Fibroblast of lung (primary cell): ENCODE data around the gene PABPC1L. TPM values are rescaled to one million over a fixed set of nuclear protein-coding genes. Genes with fewer than 3 reads are reported as not detected.

ENCODE experiments used
- DNase-seq, 2 donors: peaks; one replicate each; pipeline versions ENCODE4 v3.0.0 to v3.0.0-alpha.2; 2010; ENCODE audit warnings: low read depth in 2 of 2
- H2AFZ ChIP-seq: 2 replicates; pipeline ENCODE4 v1.5.1; 2012; ENCODE audit warnings: low read length, control low read depth, inconsistent platforms
- H3K27ac ChIP-seq: 2 replicates; pipeline ENCODE4 v1.5.1; 2011; ENCODE audit warnings: low read length, control low read depth; ENCODE audit not compliant: insufficient read depth
- H3K27me3 ChIP-seq: 2 replicates; pipeline ENCODE4 v1.5.1; 2011; ENCODE audit warnings: mild to moderate bottlenecking, low read length; ENCODE audit not compliant: control insufficient read depth, insufficient read depth
- H3K36me3 ChIP-seq: 2 replicates; pipeline ENCODE4 v1.5.1; 2011; ENCODE audit warnings: low read length; ENCODE audit not compliant: control insufficient read depth, insufficient read depth
- H3K4me1 ChIP-seq: 2 replicates; pipeline ENCODE4 v1.5.1; 2011; ENCODE audit warnings: low read length; ENCODE audit not compliant: control insufficient read depth, insufficient read depth; ENCODE audit errors: extremely low read depth
- H3K4me2 ChIP-seq: 2 replicates; pipeline ENCODE4 v1.5.1; 2011; ENCODE audit warnings: low read length, control low read depth; ENCODE audit not compliant: insufficient read depth; ENCODE audit errors: extremely low read depth
- H3K4me3 ChIP-seq, 4 experiments: fragments of 200-600 bp in 1 of 4; sonication (generic) in 1 of 4; replicated peaks in 1 of 4; 2 replicates each; pipeline ENCODE4 v1.5.1; 2011 to 2016; ENCODE audit warnings: low read length in 4 of 4, low read depth in 3 of 4, mild to moderate bottlenecking in 3 of 4, control low read depth in 2 of 4, inconsistent platforms in 1 of 4, mixed read lengths in 1 of 4; ENCODE audit not compliant: insufficient read depth in 1 of 4; ENCODE audit errors: control extremely low read depth in 1 of 4
- H3K79me2 ChIP-seq: 2 replicates; pipeline ENCODE4 v1.5.1; 2012; ENCODE audit warnings: mild to moderate bottlenecking, low read length, inconsistent platforms; ENCODE audit not compliant: control insufficient read depth, insufficient read depth
- H3K9ac ChIP-seq: 2 replicates; pipeline ENCODE4 v1.5.1; 2011; ENCODE audit warnings: mild to moderate bottlenecking, low read length, control low read depth; ENCODE audit not compliant: insufficient read depth
- H3K9me3 ChIP-seq: 2 replicates; pipeline ENCODE4 v1.5.1; 2012; ENCODE audit warnings: low read depth, low read length; ENCODE audit not compliant: control insufficient read depth, insufficient read depth
- H4K20me1 ChIP-seq: 2 replicates; pipeline ENCODE4 v1.5.1; 2011; ENCODE audit warnings: low read length; ENCODE audit not compliant: control insufficient read depth, insufficient read depth; ENCODE audit errors: extremely low read depth
- CTCF ChIP-seq, 2 donors: IDR thresholded peaks in 1 of 2; conservative IDR thresholded peaks in 1 of 2; 1 replicate in 1 of 2; 2 replicates in 1 of 2; pipeline ENCODE4 v1.5.1; 2011 to 2012; ENCODE audit warnings: low read length in 2 of 2, control low read depth in 1 of 2, inconsistent platforms in 1 of 2, low read depth in 1 of 2, mild to moderate bottlenecking in 1 of 2
- EZH2 ChIP-seq: IDR thresholded peaks from 2 replicates; pipeline ENCODE4 v1.5.1; 2012; ENCODE audit warnings: low read length, control low read depth, mild to moderate bottlenecking; ENCODE audit errors: missing control alignments
- polyA plus RNA-seq, 2 donors: library from polyadenylated mRNA; depleted of rRNA in 1 of 2; stranded (reverse) in 1 of 2; unstranded in 1 of 2; fragments of >200 nt; gene quantifications; 2 replicates each; pipeline ENCODE4 v1.2.1, GENCODE V29; 2011 to 2012; ENCODE audit warnings: missing spikeins in 1 of 2
- total RNA-seq: library from RNA; depleted of rRNA; stranded (reverse); fragments of >200 nt; gene quantifications from 2 replicates; pipeline ENCODE4 v1.2.1, GENCODE V29; 2014

PABPC1L gene
- total and polyA plus RNA-seq, 2 donors (not counting 1 experiment from before 2014, with no cell fraction given) = 11.6 to 11.9 TPM

GRCh38 chr20:44912189-44912588 is 2.3 kb downstream of the PABPC1L start:
- no peak overlapping the region for H3K4me3 ChIP-seq
- no peaks in the 10 kb centered on the region for H3K4me1 ChIP-seq
- H2AFZ ChIP-seq = no peak overlapping the region
- no peak overlapping the region for H3K27ac ChIP-seq
- no peaks in the 10 kb centered on the region for H4K20me1 ChIP-seq
- no peak overlapping the region for H3K4me2 ChIP-seq
- H3K27me3 ChIP-seq = no peaks in the 10 kb centered on the region
- H3K9me3 ChIP-seq = no peaks in the 10 kb centered on the region
- peaks cover 7% of the 10 kb centered on the region for H3K36me3 ChIP-seq
- no peak overlapping the region for H3K9ac ChIP-seq
- no peak for TF ChIP-seq CTCF (conservative IDR thresholded peaks at IDR 0.05 in 1 of 2, IDR thresholded peaks at IDR 0.05 in 1 of 2; ENCODE audit: low read depth in 1 of 2, low read length in 2 of 2)
- peaks cover 3% of the 10 kb centered on the region for H3K79me2 ChIP-seq
- no peak for DNase-seq

GRCh38 chr20:44914924-44915323 is 5.1 kb downstream of the PABPC1L start:
- Histone ChIP-seq H3K9ac (no peak overlapping the region), H4K20me1 (no peaks in the 10 kb centered on the region), H3K4me1 (no peaks in the 10 kb centered on the region), H3K79me2 (peaks cover 3% of the 10 kb centered on the region), H3K36me3 (peaks cover 7% of the 10 kb centered on the region), H3K4me3 (no peak overlapping the region), H3K27me3 (no peaks in the 10 kb centered on the region), H2AFZ (no peak overlapping the region), H3K9me3 (no peaks in the 10 kb centered on the region), H3K4me2 (no peak overlapping the region), H3K27ac (no peak overlapping the region)
- no peak for DNase-seq
- TF ChIP-seq EZH2 (no peak), CTCF (conservative IDR thresholded peaks at IDR 0.05 in 1 of 2, IDR thresholded peaks at IDR 0.05 in 1 of 2; ENCODE audit: low read depth in 1 of 2, low read length in 2 of 2) (no peak)

- no peaks in the 10 kb centered on the region for H3K9me3 ChIP-seq
- no peak for DNase-seq
- H3K27me3 ChIP-seq = no peaks in the 10 kb centered on the region
- H3K4me1 ChIP-seq = no peaks in the 10 kb centered on the region
- no peak overlapping the region for H3K27ac ChIP-seq
- H3K9ac ChIP-seq = no peak overlapping the region
- no peak overlapping the region for H3K4me2 ChIP-seq
- H4K20me1 ChIP-seq = no peaks in the 10 kb centered on the region
- no peak overlapping the region for H3K4me3 ChIP-seq
- no peaks in the 10 kb centered on the region for H3K79me2 ChIP-seq
- no peak for TF ChIP-seq CTCF (conservative IDR thresholded peaks at IDR 0.05 in 1 of 2, IDR thresholded peaks at IDR 0.05 in 1 of 2; ENCODE audit: low read depth in 1 of 2, low read length in 2 of 2)
- TF ChIP-seq EZH2 = no peak
- peaks cover 9% of the 10 kb centered on the region for H3K36me3 ChIP-seq
- H2AFZ ChIP-seq = no peak overlapping the region
Observed at GRCh38 chr20:44916586-44916985, 6.7 kb downstream of the PABPC1L start.
